Neural cell (in vitro differentiated cells): Measurements from ENCODE around the gene AP3S1. TPM values are rescaled to one million over a fixed set of nuclear protein-coding genes. Genes with fewer than 3 reads are reported as not detected.

ENCODE experiments used
- H2AFZ ChIP-seq: fragments of 200-600, 300-800 bp; sonication (generic), shearing (Covaris generic); 2 replicates; pipeline ENCODE4 v1.6.0; 2014; ENCODE audit warnings: low read depth, mild to moderate bottlenecking, antibody characterized with exemption, low read length, moderate library complexity
- H3F3A ChIP-seq: fragments of 200-600 bp; shearing (Covaris generic); 2 replicates; pipeline ENCODE4 v1.6.1; 2016; ENCODE audit warnings: mild to moderate bottlenecking, moderate library complexity, mixed read lengths, antibody characterized with exemption, low read length; ENCODE audit not compliant: insufficient read depth, poor library complexity, severe bottlenecking
- H3K27ac ChIP-seq: fragments of 200-600, 300-800 bp; sonication (generic), shearing (Covaris generic); 2 replicates; pipeline ENCODE4 v1.5.1; 2014; ENCODE audit warnings: mild to moderate bottlenecking, low read length, moderate library complexity
- H3K27me3 ChIP-seq: fragments of 300-800, 200-600 bp; sonication (generic), shearing (Covaris generic); 2 replicates; pipeline ENCODE4 v1.6.0; 2014; ENCODE audit warnings: mild to moderate bottlenecking, low read depth, low read length, moderate library complexity; ENCODE audit not compliant: insufficient read depth
- H3K36me3 ChIP-seq: fragments of 300-800, 200-600 bp; sonication (generic), shearing (Covaris generic); 2 replicates; pipeline ENCODE4 v1.5.1; 2014; ENCODE audit warnings: mild to moderate bottlenecking, antibody characterized with exemption, low read length, moderate library complexity; ENCODE audit not compliant: insufficient read depth
- H3K4me2 ChIP-seq: fragments of 300-800, 200-600 bp; sonication (generic), shearing (Covaris generic); 2 replicates; pipeline ENCODE4 v1.6.0; 2014; ENCODE audit warnings: mild to moderate bottlenecking, low read length
- H3K4me3 ChIP-seq: fragments of 300-800, 200-600 bp; sonication (generic), shearing (Covaris generic); 2 replicates; pipeline ENCODE4 v1.5.1; 2014; ENCODE audit warnings: mild to moderate bottlenecking, low read length, moderate library complexity
- H3K79me2 ChIP-seq: fragments of 200-600 bp; shearing (Covaris generic); replicated peaks from 2 replicates; pipeline ENCODE4 v1.6.0; 2014; ENCODE audit warnings: mild to moderate bottlenecking, low read length, moderate library complexity; ENCODE audit not compliant: insufficient read depth
- H3K9ac ChIP-seq: fragments of 300-800, 200-600 bp; sonication (generic), shearing (Covaris generic); 2 replicates; pipeline ENCODE4 v1.6.1; 2016; ENCODE audit warnings: mild to moderate bottlenecking, low read length, mixed read lengths
- H3K9me2 ChIP-seq: fragments of 200-600 bp; shearing (Covaris generic); 2 replicates; pipeline ENCODE4 v1.6.1; 2016; ENCODE audit warnings: mild to moderate bottlenecking, low read length, mixed read lengths; ENCODE audit not compliant: insufficient read depth
- H3K9me3 ChIP-seq: fragments of 200-600, 300-800 bp; sonication (generic), shearing (Covaris generic); 2 replicates; pipeline ENCODE4 v1.6.1; 2016; ENCODE audit warnings: mild to moderate bottlenecking, mixed run types, low read length, moderate library complexity, mixed read lengths
- H4K20me1 ChIP-seq: fragments of 200-600 bp; shearing (Covaris generic); 2 replicates; pipeline ENCODE4 v1.6.1; 2016; ENCODE audit warnings: mild to moderate bottlenecking, mixed run types; ENCODE audit not compliant: insufficient read depth
- EP300 ChIP-seq: fragments of 450-650 bp; conservative IDR thresholded peaks from 2 replicates; pipeline ENCODE4 v1.6.1; 2014; ENCODE audit warnings: antibody characterized with exemption, mild to moderate bottlenecking, moderate library complexity; ENCODE audit not compliant: poor library complexity, severe bottlenecking
- EZH2 ChIP-seq: fragments of 200-600, 300-800 bp; shearing (Covaris generic), sonication (generic); IDR thresholded peaks from 2 replicates; pipeline ENCODE4 v1.6.1; 2014; ENCODE audit warnings: antibody characterized with exemption, low read length, borderline replicate concordance, mild to moderate bottlenecking; ENCODE audit not compliant: insufficient read depth, poor library complexity, severe bottlenecking
- MXI1 ChIP-seq: fragments of 450-650 bp; conservative IDR thresholded peaks from 2 replicates; pipeline ENCODE4 v1.6.1; 2014; ENCODE audit warnings: antibody characterized with exemption, mild to moderate bottlenecking; ENCODE audit not compliant: poor library complexity, severe bottlenecking
- POLR2AphosphoS5 ChIP-seq: IDR thresholded peaks from 2 replicates; pipeline ENCODE4 v1.6.1; 2012
- RAD21 ChIP-seq: fragments of 450-650 bp; conservative IDR thresholded peaks from 2 replicates; pipeline ENCODE4 v1.6.1; 2014; ENCODE audit warnings: antibody characterized with exemption, mild to moderate bottlenecking, moderate library complexity
- SMC3 ChIP-seq: fragments of 450-650 bp; conservative IDR thresholded peaks from 2 replicates; pipeline ENCODE4 v1.6.1; 2014; ENCODE audit warnings: antibody characterized with exemption, mild to moderate bottlenecking, moderate library complexity; ENCODE audit not compliant: poor library complexity
- TAF1 ChIP-seq: IDR thresholded peaks from 2 replicates; pipeline ENCODE4 v1.6.1; 2012; ENCODE audit warnings: low read depth
- polyA plus RNA-seq: library from polyadenylated mRNA; depleted of rRNA; stranded (reverse); fragments of >200 nt; gene quantifications from 2 replicates; pipeline ENCODE4 v1.2.3, GENCODE V29; 2014
- TF ChIP-seq, protein P1 (sequence below): IDR thresholded peaks from 2 replicates; pipeline ENCODE4 v1.6.1; 2012; ENCODE audit warnings: borderline replicate concordance
- TF ChIP-seq, protein P2 (sequence below): fragments of 450-650 bp; IDR thresholded peaks from 2 replicates; pipeline ENCODE4 v1.5.1; 2014; ENCODE audit warnings: antibody characterized with exemption, mild to moderate bottlenecking, moderate library complexity; ENCODE audit not compliant: poor library complexity, severe bottlenecking

AP3S1 gene
- polyA plus RNA-seq, 1 donor from 2014 or later: 207 TPM

DNA sequence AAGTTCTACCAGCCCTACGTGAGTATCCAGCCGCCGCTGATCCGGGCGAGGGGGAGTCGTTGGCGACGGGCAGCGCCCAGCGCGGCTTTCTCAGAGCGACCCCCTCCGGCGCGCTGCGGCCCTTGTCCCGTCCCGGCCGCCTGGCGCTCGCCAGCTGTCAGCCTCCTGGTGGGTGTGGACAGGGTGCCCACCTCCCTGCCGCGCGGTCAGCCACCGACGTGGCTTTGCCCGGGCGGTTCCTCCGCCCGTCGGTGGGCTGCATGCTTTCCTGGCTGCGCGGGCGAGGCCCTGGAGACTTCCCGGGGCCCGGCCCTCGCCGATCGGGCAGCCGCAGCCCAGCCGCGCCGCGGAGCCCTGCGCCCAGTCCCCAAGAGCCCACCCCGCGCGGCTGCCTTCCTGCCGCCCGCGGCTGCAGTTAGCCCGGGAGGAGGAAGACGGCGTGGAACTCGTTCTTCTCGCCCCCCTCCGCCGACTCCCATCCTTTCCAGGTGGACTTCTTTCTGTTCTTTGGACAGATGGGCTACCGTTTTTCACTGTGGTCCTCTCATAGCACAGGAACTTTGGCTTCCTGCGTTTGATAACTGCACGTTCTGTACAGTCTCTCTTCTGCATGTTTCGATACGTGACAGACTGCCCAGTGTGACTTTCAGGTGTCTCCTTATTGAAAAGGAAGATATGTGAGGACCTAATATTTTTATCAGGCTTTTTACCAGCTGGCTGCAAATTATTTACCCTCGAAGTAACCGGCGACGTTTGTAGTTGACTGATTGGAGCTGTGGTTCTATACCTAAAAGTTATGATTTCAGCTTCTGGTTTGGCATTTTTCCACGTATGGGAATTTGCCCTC is 577 bp downstream of the AP3S1 start:
- Histone ChIP-seq H3K9ac (peak overlapping the region; percentile 78), H3K27me3 (no peaks in the 10 kb centered on the region), H3K36me3 (no peaks in the 10 kb centered on the region), H3K4me2 (peak overlapping the region; percentile 85), H3K9me3 (no peaks in the 10 kb centered on the region), H3K4me3 (peak overlapping the region; percentile 80), H3K9me2 (no peaks in the 10 kb centered on the region), H3K27ac (peak overlapping the region; percentile 78), H3F3A (no peaks in the 10 kb centered on the region), H3K79me2 (peaks cover 80% of the 10 kb centered on the region), H4K20me1 (no peaks in the 10 kb centered on the region), H2AFZ (peak overlapping the region; percentile 78)
- TF ChIP-seq, protein P1, sequence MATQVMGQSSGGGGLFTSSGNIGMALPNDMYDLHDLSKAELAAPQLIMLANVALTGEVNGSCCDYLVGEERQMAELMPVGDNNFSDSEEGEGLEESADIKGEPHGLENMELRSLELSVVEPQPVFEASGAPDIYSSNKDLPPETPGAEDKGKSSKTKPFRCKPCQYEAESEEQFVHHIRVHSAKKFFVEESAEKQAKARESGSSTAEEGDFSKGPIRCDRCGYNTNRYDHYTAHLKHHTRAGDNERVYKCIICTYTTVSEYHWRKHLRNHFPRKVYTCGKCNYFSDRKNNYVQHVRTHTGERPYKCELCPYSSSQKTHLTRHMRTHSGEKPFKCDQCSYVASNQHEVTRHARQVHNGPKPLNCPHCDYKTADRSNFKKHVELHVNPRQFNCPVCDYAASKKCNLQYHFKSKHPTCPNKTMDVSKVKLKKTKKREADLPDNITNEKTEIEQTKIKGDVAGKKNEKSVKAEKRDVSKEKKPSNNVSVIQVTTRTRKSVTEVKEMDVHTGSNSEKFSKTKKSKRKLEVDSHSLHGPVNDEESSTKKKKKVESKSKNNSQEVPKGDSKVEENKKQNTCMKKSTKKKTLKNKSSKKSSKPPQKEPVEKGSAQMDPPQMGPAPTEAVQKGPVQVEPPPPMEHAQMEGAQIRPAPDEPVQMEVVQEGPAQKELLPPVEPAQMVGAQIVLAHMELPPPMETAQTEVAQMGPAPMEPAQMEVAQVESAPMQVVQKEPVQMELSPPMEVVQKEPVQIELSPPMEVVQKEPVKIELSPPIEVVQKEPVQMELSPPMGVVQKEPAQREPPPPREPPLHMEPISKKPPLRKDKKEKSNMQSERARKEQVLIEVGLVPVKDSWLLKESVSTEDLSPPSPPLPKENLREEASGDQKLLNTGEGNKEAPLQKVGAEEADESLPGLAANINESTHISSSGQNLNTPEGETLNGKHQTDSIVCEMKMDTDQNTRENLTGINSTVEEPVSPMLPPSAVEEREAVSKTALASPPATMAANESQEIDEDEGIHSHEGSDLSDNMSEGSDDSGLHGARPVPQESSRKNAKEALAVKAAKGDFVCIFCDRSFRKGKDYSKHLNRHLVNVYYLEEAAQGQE: peak; percentile 66
- peak; percentile 1 for TF ChIP-seq MXI1
- no peak for TF ChIP-seq EZH2
- TF ChIP-seq SMC3: peak; percentile 10

DNA sequence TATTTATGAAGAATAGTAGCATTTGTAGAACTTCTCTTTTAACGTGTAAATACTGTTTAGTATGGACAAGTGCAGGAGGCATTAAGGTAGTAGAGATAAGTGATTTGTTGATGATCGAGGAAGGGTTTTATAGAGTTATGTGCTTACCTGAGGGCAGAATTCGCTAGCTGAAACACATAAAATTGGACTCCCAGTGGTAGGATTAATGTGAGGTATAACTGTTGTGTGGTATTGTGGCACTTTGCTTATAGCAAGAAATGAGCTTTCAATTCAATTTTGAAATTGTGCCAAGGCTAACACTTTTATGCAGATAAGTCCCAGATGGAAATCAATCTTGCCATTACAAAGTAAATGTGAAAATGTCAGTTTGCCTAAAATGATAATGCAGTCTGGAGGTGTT is 1.2 kb downstream of the AP3S1 start:
- Histone ChIP-seq H3K27ac (no peak overlapping the region), H3K36me3 (no peaks in the 10 kb centered on the region), H3K4me3 (peak overlapping the region; percentile 80), H2AFZ (no peak overlapping the region), H3K9me3 (no peaks in the 10 kb centered on the region), H4K20me1 (no peaks in the 10 kb centered on the region), H3K27me3 (no peaks in the 10 kb centered on the region), H3K4me2 (peak overlapping the region; percentile 85), H3K79me2 (peaks cover 84% of the 10 kb centered on the region), H3F3A (no peaks in the 10 kb centered on the region), H3K9me2 (no peaks in the 10 kb centered on the region), H3K9ac (peak overlapping the region; percentile 78)
- TF ChIP-seq POLR2AphosphoS5 (no peak), EP300 (no peak), EZH2 (no peak), MXI1 (no peak), SMC3 (no peak), RAD21 (no peak), TAF1 (no peak)
- TF ChIP-seq, protein P1: no peak
- TF ChIP-seq, protein P2, sequence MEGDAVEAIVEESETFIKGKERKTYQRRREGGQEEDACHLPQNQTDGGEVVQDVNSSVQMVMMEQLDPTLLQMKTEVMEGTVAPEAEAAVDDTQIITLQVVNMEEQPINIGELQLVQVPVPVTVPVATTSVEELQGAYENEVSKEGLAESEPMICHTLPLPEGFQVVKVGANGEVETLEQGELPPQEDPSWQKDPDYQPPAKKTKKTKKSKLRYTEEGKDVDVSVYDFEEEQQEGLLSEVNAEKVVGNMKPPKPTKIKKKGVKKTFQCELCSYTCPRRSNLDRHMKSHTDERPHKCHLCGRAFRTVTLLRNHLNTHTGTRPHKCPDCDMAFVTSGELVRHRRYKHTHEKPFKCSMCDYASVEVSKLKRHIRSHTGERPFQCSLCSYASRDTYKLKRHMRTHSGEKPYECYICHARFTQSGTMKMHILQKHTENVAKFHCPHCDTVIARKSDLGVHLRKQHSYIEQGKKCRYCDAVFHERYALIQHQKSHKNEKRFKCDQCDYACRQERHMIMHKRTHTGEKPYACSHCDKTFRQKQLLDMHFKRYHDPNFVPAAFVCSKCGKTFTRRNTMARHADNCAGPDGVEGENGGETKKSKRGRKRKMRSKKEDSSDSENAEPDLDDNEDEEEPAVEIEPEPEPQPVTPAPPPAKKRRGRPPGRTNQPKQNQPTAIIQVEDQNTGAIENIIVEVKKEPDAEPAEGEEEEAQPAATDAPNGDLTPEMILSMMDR: no peak
